H1 (cell line): ENCODE data around the gene LDLRAD3. TPM values are rescaled to one million over a fixed set of nuclear protein-coding genes. Genes with fewer than 3 reads are reported as not detected.

Source experiments
- BRCA1 ChIP-seq: IDR thresholded peaks from 2 replicates; pipeline ENCODE4 v1.6.1; 2012; ENCODE audit warnings: low read depth, low read length, improper control_type of control experiment
- CTBP2 ChIP-seq: IDR thresholded peaks from 2 replicates; pipeline ENCODE4 v1.7.0; 2011; ENCODE audit warnings: borderline replicate concordance, mild to moderate bottlenecking, moderate library complexity, mixed read lengths, low read length; ENCODE audit not compliant: insufficient read depth, insufficient read length
- HDAC2 ChIP-seq, 2 experiments: fragments of 300-600 bp in 1 of 2; sonication (generic) in 1 of 2; IDR thresholded peaks; 2 replicates each; pipeline ENCODE4 v1.6.1; 2011 to 2012; ENCODE audit warnings: low read depth in 2 of 2, low read length in 2 of 2, mild to moderate bottlenecking in 2 of 2, moderate library complexity in 2 of 2, borderline replicate concordance in 1 of 2, inconsistent platforms in 1 of 2
- PHF8 ChIP-seq: fragments of 200-600 bp; sonication (generic); conservative IDR thresholded peaks from 2 replicates; pipeline ENCODE4 v1.7.1; 2012; ENCODE audit warnings: low read depth, mild to moderate bottlenecking, inconsistent platforms, low read length, moderate library complexity
- RAD21 ChIP-seq, 2 experiments: IDR thresholded peaks in 1 of 2; conservative IDR thresholded peaks in 1 of 2; 2 replicates each; pipeline ENCODE4 v1.6.1; 2011; ENCODE audit warnings: low read depth in 2 of 2, low read length in 2 of 2, improper control_type of control experiment in 1 of 2, inconsistent platforms in 1 of 2, mild to moderate bottlenecking in 1 of 2, moderate library complexity in 1 of 2
- SP4 ChIP-seq: IDR thresholded peaks from 2 replicates; pipeline ENCODE4 v1.6.1; 2012; ENCODE audit warnings: low read length, inconsistent platforms
- ZNF274 ChIP-seq: IDR thresholded peaks from 2 replicates; pipeline ENCODE4 v1.7.0; 2012; ENCODE audit warnings: low read length, borderline replicate concordance; ENCODE audit errors: extremely low read depth
- polyA plus RNA-seq, 7 experiments: library from polyadenylated mRNA; depleted of rRNA in 3 of 7; stranded (reverse) in 5 of 7; unstranded in 2 of 7; fragments of >200 nt in 5 of 7; fragments of 200-250 nt in 2 of 7; gene quantifications; 1 replicate in 5 of 7; 2 replicates in 1 of 7; 4 replicates in 1 of 7; pipeline versions ENCODE4 v1.2.1 to v1.2.3, GENCODE V29; 2011 to 2013; ENCODE audit warnings: missing spikeins in 2 of 7, mixed read lengths in 2 of 7
- total RNA-seq: library from RNA; stranded (reverse); fragmentation: NEBNext Ultra II Directional; extraction: Animal tissue kit (Norgen Biotek cat#: 25700); gene quantifications from 2 replicates; pipeline ENCODE4 v1.2.1, GENCODE V29; 2021

Gene LDLRAD3
- total and polyA plus RNA-seq, 2 of the 8 experiments (the other 6 are each of a cell fraction or from before 2014, with no cell fraction given): 18.6 to 22.8 TPM

DNA sequence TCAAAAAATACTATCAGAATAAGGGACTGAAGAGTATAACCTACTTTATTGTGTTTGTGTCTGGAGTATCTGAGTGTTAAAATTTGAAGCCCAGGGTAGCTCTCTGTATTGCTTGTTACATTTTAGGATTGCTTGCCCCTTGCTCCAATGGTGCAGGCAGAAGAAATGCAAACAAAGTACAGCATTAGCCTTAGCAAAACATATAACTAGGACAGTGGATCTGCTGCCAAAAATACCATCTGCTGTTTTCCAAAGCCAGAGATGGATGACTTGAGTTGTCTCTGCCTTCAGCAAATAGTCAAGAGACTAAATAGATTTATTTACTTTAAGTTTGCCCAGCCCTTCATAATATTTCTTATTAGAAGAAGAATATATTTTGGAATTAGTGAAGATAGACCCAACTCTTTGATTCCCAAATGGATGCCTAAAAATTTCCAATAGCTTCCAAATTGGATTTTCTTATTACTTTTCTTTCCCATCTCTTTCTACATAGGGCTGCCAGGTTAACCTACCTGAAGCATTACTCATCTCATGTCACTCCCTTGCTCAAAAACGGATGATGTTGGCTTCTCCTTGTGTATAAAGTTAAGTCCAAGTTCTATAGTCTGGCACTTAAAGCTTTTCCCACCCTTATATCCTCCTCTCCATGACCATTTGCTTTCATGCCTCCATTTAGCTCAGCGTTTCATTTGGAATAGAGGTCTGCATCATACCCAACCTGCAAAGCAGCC is 66.3 kb downstream of the LDLRAD3 start (continued):
- TF ChIP-seq SP4: no peak
- TF ChIP-seq RAD21 (IDR thresholded peaks at IDR 0.05 in 1 of 2, conservative IDR thresholded peaks at IDR 0.05 in 1 of 2; ENCODE audit: low read depth in 2 of 2, low read length in 2 of 2): no peak
- no peak for TF ChIP-seq HDAC2 (IDR thresholded peaks at IDR 0.05; ENCODE audit: borderline replicate concordance in 1 of 2, low read depth in 2 of 2, low read length in 2 of 2)
- no peak for TF ChIP-seq PHF8
- TF ChIP-seq CTBP2: no peak
- no peak for TF ChIP-seq BRCA1
- no peak for TF ChIP-seq ZNF274
